H1 (cell line): ENCODE data around the gene TMBIM4. TPM values are rescaled to one million over a fixed set of nuclear protein-coding genes. Genes with fewer than 3 reads are reported as not detected.
A peak's percentile ranks its signal among the peaks of the same experiment; 100 is the strongest.

Experiments used
- CHD7 ChIP-seq: fragments of 300-600 bp; sonication (generic); IDR thresholded peaks from 2 replicates; pipeline ENCODE4 v1.7.1; 2012; ENCODE audit warnings: low read length, moderate library complexity, mild to moderate bottlenecking, inconsistent platforms; ENCODE audit not compliant: insufficient replicate concordance
- CTBP2 ChIP-seq: IDR thresholded peaks from 2 replicates; pipeline ENCODE4 v1.7.0; 2011; ENCODE audit warnings: borderline replicate concordance, mild to moderate bottlenecking, moderate library complexity, mixed read lengths, low read length; ENCODE audit not compliant: insufficient read depth, insufficient read length
- FOSL1 ChIP-seq: IDR thresholded peaks from 2 replicates; pipeline ENCODE4 v1.6.1; 2011; ENCODE audit warnings: mild to moderate bottlenecking, low read depth, low read length, moderate library complexity; ENCODE audit not compliant: insufficient read depth
- GTF2F1 ChIP-seq: IDR thresholded peaks from 2 replicates; pipeline ENCODE4 v1.6.1; 2012; ENCODE audit warnings: low read depth, low read length, improper control_type of control experiment, borderline replicate concordance
- JUN ChIP-seq: IDR thresholded peaks from 2 replicates; pipeline ENCODE4 v1.6.1; 2011; ENCODE audit warnings: low read depth, mild to moderate bottlenecking, improper control_type of control experiment, low read length
- KDM5A ChIP-seq: fragments of 200-600 bp; IDR thresholded peaks from 2 replicates; pipeline ENCODE4 v1.7.1; 2012; ENCODE audit warnings: mild to moderate bottlenecking, low read length, inconsistent platforms, mixed read lengths
- POLR2AphosphoS5 ChIP-seq: IDR thresholded peaks from 2 replicates; pipeline ENCODE4 v1.6.1; 2011; ENCODE audit warnings: low read depth, low read length
- RBBP5 ChIP-seq: IDR thresholded peaks from 2 replicates; pipeline ENCODE4 v1.7.1; 2012; ENCODE audit warnings: low read depth, mild to moderate bottlenecking, inconsistent platforms, low read length, moderate library complexity, borderline replicate concordance
- YY1 ChIP-seq: IDR thresholded peaks from 2 replicates; pipeline ENCODE4 v1.6.1; 2011; ENCODE audit warnings: low read depth, mild to moderate bottlenecking, low read length
- polyA plus RNA-seq, 7 experiments: library from polyadenylated mRNA; depleted of rRNA in 3 of 7; stranded (reverse) in 5 of 7; unstranded in 2 of 7; fragments of >200 nt in 5 of 7; fragments of 200-250 nt in 2 of 7; gene quantifications; 1 replicate in 5 of 7; 2 replicates in 1 of 7; 4 replicates in 1 of 7; pipeline versions ENCODE4 v1.2.1 to v1.2.3, GENCODE V29; 2011 to 2013; ENCODE audit warnings: missing spikeins in 2 of 7, mixed read lengths in 2 of 7
- total RNA-seq: library from RNA; stranded (reverse); fragmentation: NEBNext Ultra II Directional; extraction: Animal tissue kit (Norgen Biotek cat#: 25700); gene quantifications from 2 replicates; pipeline ENCODE4 v1.2.1, GENCODE V29; 2021

The TMBIM4 gene
- total and polyA plus RNA-seq, 2 of the 8 experiments (the other 6 are each of a cell fraction or from before 2014, with no cell fraction given): 12.8 to 46.6 TPM

GRCh38 chr12:66169221-66170170, at the start of gene TMBIM4 (continued):
- TF ChIP-seq KDM5A (no peak), POLR2AphosphoS5 (0 out of 2 replicates have a peak, but pooled peaks have one; percentile 48), GTF2F1 (no peak), JUN (no peak), RBBP5 (no peak), FOSL1 (no peak), CTBP2 (no peak), YY1 (peak; percentile 75), CHD7 (no peak)
